GM21423 (cell line): Measurements from ENCODE around the gene FOXI1.

Experiments
- ATAC-seq: cut with Tn5 transposase; IDR thresholded peaks from one replicate; pipeline ENCODE4 v1.9.1; 2021; ENCODE audit warnings: mild to moderate bottlenecking, moderate library complexity; ENCODE audit not compliant: unreplicated experiment

FOXI1 gene

GRCh38 chr5:170148430-170149205 lies 42.9 kb downstream of the FOXI1 start:
- ATAC-seq: no peak

GRCh38 chr5:170149206-170149515 lies 43.5 kb downstream of the FOXI1 start:
- no peak for ATAC-seq

- no peak for ATAC-seq
Observed at GRCh38 chr5:170150713-170151096, 45.0 kb downstream of the FOXI1 start.

- no peak for ATAC-seq
Observed at GRCh38 chr5:170151097-170151831, 45.6 kb downstream of the FOXI1 start.

- no peak for ATAC-seq
Observed at GRCh38 chr5:170152767-170153166, 47.1 kb downstream of the FOXI1 start.

- no peak for ATAC-seq
Observed at GRCh38 chr5:170154297-170154696, 48.6 kb downstream of the FOXI1 start.

DNA sequence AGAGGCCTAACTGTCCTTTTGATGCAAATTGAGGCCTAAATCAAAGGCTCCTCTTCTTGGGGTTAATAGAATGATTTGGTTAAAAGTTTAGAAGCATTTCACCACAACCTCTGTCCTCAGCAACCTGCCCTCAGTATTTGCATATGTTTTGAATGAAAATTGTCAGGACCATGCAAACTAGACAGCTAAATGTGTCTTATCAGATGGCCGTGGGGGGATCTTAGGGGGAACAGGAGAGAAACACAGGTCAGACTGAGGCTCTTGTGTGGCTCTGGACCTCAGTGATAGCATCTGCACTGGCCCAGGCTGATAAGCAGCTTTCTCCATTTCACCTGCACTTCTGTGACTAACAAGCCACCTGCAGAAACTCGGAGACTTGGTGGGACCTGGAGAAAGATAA lies 49.0 kb downstream of the FOXI1 start:
- no peak for ATAC-seq

DNA sequence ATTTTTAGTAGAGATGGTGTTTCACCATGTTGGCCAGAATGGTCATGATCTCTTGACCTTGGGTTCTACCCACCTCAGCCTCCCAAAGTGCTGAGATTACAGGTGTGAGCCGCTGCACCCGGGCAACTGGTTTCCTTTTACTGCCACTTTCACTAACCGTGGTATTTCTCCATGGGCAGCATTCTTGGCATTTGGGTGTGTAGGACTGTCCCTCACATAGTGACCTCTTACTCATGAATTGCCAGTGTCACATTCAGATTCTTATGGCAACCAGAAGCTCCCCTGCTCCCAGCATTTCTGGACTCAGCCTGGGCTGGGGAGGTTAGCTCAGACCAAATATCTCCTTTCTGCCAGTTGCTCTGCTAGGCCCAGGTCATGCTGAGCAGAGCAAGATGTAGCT lies 50.1 kb downstream of the FOXI1 start:
- no peak for ATAC-seq

GRCh38 chr5:170159101-170159698 lies 53.5 kb downstream of the FOXI1 start:
- ATAC-seq: no peak
